ENCODE measurements around the gene SLC6A7.
A peak's percentile ranks its signal among the peaks of the same experiment; 100 is the strongest.

The SLC6A7 gene

DNA sequence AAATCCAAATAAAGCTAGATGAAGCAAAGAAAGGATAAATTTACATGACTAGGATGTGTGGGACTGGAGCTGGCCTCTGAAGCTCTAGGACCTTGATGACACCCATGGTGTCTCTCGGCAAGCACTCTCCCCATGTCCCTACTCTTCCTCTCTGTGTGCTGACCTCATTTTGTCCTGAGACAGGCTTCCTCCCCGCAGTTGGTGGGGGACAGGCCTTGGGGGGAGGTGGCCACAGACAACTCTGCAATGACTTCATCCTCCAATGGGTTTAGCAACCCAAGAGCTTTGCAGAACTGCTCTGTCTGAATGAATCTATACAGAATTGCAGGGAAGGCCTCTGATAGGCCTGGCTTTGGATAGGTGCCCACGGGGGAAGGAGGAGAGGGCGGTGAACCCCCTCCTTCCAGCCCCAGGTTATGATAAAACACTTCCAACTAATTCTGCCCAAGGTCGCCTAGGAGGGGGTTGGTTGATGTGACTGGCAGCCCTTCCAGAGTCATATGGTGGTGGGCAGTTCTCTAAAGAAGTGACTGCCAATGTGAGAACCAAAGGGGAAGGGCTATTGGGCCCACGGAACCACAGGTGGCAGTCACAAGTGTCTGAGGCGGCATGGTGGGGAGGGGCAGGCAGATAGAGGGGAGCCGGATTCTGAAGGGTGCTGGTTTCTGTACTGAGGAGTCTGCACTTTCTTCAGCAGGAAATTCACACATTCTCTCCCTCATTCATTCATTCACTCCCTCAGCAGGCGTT is 6.0 kb downstream of the SLC6A7 start:
- DNase-seq, result no peak

DNA sequence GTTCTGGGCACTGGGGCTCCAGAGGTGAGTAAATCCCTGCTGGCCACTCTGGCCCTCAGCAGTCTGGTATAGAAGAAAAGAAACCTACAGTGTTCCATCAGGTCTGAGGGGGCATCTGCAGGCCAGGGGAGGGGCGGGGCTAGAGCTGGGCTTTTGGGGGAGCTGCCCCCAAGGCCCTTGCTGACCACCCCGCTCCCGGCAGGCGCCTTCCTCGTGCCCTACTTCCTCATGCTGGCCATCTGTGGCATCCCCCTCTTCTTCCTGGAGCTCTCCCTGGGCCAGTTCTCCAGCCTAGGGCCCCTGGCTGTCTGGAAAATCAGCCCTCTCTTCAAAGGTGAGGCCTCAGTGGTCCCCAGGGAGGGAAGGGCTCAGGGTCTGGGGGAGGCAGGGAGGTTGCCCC is 6.7 kb downstream of the SLC6A7 start:
- DNase-seq, result no peak

DNA sequence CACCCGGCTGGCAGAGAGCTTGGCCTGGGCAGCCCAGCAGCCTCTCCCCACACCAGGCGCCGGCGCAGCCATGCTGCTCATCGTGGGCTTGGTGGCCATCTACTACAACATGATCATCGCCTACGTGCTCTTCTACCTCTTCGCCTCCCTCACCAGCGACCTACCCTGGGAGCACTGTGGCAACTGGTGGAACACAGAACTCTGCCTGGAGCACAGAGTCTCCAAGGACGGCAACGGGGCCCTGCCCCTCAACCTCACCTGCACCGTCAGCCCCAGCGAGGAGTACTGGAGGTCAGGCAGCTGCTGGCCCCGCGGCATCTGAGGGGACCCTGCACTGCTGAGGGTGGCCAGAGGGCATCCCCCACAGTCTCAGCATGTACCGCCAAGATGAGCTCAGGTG is 7.1 kb downstream of the SLC6A7 start:
- DNase-seq, result no peak

DNA sequence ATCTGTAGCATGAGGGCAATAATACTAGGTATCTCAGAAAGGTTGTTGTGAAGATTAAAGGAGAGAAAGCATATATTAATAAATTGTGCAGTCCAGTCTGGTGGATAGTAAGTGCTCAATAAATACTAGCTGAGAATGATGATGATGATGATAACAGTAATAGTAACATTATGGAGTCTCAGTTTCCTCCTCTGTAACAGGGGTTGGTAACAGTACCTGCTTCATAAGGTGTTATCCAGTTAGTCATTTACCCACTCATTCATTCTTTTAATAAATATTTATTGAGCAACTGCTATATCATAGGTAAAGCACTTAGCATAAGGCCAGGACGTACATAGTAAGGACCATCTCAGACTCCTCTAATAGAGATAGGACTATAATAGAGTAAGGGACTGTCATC is 7.6 kb downstream of the SLC6A7 start:
- no peak for DNase-seq

DNA sequence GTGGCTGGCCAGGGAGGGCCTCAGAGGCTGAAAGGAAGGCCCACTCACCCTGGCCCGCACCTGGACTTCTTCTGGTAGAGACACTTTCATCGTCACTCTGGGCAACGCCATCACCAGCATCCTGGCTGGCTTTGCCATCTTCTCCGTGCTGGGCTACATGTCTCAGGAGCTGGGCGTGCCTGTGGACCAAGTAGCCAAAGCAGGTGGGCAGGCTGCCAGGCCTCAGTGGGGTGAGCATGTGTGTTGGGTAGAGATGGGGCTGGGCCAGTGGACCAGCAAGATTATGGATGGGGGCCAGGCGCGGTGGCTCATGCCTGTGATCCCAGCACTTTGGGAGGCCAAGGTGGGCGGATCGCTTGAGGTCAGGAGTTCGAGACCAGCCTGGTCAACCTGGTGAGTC is 12.6 kb downstream of the SLC6A7 start:
- no peak for DNase-seq

DNA sequence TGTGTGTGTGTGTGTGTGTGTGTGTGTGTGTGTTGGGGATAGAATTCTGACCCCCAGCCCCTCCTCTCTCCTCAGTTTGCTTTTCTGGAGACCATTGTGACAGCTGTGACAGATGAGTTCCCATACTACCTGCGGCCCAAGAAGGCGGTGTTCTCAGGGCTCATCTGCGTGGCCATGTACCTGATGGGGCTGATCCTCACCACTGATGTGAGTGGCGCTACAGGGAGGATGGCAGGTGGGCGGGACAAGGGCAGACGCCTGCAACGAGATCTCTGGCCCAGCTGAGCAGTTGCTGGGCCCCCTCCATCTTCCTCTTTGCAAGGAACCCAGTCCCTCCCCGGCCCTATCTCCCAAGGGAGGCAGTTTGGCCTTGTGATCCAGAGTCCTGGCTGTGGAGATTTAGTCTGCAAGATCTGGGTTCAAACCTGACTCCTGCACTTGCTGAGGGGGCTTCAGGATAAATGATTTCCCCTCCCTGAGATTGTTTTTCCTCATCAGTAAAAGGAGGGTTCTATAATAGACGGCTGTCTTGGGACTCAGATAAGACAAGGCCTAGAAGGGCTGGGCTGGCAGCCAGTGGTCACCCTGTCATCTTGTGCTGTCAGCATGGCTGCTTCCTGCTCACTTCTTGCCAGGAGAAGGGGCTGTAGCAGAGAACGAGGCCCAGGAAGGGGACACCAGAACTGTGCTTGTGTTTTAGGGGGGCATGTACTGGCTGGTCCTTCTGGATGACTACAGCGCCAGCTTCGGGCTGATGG is 14.1 kb downstream of the SLC6A7 start:
- no peak for DNase-seq

DNA sequence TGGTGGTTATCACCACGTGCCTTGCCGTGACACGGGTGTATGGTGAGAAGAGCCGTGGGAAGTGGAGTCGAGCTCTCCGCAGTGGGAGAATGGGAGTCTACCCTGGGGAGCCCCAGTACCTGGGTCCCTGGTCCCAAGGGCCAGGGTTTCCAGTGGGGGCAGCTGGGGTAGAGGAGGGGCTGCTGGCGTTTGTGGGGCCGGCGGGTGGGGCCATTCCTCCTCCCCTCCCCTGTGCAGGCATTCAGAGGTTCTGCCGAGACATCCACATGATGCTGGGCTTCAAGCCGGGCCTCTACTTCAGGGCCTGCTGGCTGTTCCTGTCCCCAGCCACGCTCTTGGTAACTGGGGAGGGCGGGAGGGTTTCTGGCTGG is 14.7 kb downstream of the SLC6A7 start:
- DNase-seq, result no peak

DNA sequence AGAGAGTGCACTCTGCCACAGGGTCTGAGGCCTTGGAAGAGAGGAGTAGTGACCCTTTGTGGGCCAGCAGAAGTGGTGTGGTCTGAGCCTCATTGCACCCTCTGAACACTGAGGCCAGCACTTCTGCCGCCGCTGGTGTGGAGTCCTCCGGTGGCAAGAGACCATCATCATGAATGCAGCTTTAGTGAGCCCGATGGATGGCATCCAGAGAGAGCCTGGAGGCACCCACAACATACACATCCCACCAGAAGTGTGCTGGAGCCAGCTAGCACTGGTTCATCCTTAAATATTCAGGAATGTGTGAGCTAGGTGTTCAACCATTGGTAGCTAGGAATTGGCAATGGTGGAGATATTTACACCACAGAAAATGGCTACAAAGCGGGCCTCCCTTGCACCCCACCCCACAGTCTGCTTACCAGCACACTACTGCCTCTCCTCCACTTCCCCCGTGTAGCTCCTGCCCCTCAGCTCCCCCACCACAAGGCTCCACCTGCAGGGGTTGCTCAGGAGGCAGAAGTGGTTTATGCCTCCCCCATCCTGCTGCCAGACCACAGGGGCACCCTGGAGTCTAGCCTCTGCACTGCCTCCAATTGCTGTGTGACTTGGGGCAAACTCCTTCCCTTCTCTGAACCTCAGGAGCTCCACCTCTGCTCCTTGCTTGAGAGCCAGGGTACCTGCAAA is 16.4 kb downstream of the SLC6A7 start:
- no peak for DNase-seq

DNA sequence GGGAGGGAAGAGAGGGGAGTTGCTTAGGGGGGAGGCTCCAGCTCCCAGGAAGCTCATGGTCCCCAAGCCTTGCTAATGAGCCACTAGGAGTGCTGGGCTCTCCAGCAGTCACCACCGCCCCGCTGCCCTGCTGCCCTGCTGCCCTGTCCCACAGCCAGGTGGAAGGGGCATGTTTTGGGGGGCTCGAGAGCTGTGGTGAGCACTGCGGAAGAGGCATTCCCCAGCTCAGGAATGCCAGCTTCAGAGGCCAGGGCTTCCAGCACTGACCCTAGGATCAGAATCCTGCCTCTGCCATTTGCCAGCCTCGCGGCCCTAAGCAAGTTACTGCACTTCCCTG is 16.9 kb downstream of the SLC6A7 start:
- no peak for DNase-seq

DNA sequence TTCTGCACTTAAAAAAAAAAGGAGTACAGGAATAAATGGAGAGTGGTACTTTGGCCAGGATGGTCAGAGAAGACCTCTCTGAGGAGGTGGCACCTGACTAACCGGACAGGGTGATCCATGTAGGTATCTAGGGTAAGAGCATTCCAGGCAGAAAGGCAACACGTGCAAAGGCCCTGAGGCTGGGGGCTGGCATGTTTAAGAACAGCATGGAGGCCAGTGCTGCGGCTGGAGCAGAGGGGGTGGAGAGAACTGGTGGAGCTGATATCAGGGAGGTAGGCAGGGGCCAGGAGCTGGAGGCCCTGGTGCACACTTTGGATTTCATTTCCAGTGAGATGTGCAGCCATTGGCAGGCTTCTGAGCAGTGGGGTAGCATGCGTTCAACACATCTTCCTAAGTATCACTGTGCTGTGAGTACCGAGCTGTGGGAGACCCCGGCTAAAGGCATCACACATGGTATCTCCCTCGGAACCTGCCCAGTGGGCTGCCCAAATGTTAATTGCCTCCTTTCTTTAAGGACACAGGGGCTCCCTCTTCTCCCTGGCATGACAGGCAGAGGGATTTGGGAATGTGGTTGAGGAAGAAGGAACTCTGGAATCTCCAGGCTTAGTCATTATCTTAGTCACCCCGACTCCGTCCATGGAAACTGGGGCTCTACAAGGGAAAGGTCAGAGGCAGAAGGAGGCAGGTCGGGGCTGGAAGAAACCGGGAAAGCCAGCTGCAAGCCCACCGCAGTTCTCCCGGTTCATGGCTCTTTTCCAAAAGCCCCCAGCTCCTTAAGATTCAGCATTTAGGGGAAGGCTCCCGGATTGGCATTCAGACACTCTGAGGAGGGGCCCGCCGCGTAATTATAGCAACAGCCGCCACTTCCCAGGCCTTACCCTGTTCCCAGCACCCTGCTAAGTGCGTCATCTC is 18.6 kb downstream of the SLC6A7 start:
- DNase-seq, result no peak

DNA sequence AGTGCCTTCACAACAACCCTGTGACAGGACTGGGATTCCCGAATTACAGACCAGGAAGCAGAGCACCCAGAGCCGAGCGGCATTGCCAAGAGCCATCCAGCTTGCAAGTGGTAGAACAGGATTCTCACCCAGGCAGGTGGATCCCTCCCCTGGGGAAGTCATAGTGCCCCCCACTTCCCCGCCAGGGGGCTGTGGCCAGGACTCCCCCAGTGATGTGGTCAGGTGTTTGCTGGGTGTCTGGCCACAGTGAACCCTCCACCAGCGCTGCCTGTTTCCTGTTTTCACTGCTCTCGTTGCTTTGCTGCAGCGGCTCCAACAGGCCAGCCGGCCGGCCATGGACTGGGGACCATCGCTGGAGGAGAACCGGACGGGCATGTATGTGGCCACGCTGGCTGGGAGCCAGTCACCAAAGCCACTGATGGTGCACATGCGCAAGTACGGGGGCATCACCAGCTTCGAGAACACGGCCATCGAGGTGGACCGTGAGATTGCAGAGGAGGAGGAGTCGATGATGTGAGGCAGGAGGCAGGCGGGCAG is 19.3 kb downstream of the SLC6A7 start:
- DNase-seq, result no peak

DNA sequence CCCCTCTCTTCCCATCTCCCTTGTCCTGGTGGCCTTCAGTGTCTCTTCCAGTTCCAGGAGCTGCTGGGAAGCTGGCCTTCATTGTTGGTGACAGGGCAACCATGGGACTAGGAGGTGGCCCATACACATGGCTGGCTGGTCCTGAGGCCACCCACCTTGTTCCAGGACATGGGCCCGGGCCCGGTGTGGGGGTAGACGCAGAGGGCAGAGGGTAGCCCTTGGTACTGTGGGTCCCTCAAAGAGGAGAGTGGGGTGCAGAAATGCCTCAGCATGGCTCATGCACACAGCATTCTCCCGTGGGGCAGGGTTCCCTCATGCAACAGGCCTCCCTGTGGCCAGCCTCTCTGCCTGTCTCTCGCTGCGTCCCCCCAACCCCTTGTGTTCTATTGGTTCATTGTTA is 20.8 kb downstream of the SLC6A7 start:
- no peak for DNase-seq

DNA sequence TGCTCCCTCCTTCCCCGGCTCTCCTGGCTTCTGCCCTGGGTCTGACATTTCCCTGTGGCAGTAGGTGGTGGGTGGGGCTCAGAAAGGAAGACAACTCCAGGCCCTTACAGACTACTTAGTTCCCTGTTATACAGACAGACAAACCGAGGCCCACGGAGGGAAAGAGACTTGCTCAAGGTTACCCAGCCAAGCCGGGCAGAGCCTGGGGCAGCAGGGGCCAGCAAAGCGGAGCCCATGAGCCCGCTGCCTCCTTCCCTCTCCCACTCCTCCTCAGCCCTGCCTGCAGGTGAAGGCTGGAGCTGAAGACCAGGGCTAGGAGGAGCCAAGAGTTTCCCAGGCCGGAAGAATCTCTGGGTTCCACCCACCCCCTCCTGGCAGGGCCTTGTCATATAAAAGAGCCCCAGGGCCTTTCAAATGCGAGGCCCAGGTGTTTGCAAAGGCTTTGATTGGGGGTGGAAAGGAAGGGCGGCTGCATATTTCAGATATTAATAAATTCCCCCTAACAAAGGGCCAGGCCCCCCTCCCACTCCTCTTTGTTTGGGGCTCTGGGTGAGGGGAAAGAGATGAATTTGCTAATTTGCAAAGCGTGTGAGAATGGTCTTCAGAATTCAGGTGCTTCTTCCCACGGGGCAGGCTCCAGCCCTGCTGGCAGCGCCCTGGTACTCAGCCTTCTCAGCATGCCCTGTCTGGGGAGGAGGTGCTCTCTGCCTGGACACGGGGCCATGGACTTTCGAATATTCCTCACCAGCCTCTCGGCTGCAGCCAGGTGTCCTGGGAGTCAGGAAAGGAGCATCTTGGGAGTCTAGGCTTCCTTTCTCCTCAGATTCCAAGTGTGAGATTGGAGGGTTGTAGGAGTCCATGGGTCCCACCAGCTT is 21.5 kb downstream of the SLC6A7 start:
- DNase-seq, result no peak

DNA sequence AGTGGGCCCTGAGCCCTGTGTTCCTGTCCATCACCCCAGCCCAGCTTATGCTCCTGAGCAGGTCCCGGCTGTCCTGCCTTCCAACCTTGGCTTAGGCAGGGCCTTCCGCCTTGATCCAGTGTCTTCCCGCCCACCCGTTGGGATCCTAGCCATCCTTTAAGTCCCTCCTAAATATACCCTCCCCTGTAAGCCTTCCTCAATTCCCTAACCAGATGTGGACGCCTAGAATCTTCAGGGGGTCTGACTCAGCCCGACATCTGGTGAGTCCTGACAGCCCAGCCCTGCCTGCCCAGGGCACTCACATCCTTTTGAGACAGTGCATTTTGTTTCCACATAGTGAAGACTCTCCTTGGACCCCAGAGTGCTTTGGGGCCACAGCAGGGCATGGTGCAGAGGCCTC is 23.7 kb downstream of the SLC6A7 start:
- DNase-seq, result no peak

DNA sequence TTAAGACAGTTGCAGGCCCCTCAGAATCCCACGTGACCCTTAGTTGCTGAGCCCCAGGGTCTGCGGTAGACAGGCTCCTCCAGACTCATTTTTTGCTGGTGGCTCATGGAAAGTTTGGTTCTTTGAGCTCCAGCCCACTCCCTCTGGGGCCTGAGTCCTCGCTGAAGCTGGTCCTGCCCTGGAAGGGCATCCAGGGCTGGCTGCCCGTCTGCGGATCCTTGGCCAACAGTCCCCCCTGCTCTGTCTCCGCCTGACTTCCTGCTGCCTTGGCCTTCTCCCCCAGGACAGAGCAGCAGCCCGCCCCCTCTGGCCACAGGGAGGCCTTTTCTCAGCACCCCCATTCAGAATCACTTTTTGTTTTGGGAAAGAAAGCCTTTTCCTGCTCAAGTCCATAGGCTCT is 24.4 kb downstream of the SLC6A7 start:
- DNase-seq, result no peak

DNA sequence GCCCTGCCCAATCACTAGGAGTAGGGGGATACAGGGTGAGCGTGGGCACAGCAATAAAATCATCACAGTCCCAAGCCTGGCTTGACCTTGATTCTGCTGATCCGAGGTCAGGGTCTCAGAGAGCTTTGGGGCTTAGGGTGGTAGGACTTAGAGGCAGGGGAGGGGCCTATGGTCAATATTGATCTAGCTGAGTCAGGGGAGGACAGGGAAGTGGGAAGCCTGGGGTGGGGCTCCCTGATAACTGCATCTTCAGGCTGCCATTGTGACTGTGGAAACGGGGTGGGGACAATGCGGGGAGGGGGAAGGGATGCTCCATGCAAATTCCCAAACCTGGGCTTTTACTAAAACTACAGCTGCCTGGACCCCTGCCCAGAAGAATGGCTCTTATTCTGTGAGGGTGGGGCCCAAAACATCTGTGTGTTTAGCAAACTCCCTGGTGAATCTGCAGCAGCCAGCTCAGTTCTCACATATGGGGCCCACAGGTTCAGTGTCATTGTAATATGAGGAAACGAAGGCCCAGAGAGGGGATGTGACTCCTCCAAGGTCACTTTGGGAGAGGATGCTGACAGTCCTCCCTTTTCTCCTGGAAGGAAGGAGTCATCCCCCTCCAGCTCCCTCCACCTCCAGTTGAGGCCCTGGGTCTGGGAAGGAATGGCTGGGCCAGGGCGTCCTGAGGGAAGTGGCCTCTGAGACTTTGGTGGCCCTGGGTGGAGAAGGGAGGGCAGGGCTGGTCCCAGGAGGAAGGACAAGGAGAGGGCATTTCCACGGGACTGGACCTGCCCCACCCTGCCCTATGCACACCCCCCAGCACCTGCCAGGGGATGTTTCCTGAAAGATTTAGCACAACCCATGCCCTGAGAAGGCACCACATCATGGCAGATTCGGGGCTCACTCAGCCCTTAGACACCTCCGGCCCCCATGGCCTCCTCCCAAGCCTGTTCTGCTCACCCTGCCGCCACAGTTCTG is 26.4 kb downstream of the SLC6A7 start:
- DNase-seq, result no peak

DNA sequence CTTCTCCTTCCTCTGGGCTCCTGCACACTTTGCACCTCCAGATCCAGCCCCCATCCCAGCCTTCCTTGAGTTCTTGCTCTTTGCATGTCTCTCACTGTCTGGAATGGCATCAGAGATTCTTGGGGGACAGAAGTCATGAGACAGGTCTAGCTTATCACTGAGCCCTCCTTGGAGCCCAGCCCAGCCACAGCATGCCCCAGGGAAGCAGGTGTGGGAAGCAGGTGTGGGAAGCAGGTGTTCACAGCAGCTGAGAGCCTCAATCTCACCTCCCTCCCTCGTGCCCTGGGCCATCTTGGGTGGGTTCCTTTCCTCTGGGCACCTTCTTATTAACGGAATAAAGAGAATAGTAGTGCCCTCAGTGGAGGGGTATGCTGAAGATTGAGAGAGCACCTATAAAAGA is 27.2 kb downstream of the SLC6A7 start:
- DNase-seq, result no peak

DNA sequence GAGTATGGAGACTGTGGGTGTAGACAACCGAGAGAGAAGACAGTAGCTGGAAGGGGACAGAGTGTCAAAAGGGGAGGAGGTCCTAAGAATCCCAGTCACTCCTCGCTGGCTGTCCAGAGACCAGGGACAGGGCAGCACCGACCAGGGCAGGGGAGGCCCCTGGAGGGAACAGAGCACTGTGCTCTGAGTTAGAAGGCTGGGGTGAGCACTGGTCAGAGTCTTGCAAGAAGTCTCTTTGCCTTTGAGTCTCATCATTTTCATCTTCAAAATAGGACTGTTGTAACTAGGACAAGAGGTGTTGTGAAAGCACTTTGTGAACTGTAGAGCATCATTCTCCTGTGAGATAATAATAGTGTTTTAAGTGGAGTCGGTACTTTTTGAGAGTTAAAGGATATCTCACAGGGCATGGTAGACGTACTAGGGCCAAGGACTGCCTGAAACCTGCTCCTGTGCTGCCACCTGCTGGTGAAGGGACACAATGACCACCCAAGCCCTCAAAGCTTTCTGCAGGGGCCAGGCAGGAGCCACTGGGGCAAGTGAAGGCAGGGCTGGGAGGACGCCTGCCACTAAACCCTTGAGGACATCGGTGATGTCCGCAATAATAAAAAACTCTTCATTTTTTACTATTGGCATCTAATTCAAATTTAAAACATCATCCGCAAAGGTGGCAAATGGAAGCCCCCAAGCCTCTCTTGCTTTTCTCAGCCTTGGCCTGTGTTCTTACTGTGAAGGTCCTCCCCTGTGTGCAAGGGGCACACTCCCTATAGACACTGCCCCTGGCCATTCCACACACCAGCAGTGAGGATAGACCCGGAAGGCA is 28.2 kb downstream of the SLC6A7 start:
- peak; percentile 64 for DNase-seq

DNA sequence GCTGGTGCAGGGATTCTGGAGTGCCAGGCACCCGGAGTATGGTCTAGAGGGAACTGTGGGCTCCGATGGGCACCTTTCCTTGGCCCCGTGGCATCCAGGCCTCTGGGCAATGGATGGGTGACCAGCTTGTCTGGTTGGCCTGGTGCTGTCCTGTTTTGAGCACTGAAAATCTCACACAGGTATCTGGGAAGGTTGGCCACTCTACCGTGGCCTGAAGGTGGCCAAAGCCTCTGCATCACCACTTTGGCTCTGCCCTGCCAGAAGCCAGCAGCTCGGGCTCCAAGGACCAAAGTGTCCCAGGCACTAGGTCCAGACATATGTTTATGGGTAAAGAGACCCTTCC is 28.8 kb downstream of the SLC6A7 start:
- DNase-seq, result no peak

DNA sequence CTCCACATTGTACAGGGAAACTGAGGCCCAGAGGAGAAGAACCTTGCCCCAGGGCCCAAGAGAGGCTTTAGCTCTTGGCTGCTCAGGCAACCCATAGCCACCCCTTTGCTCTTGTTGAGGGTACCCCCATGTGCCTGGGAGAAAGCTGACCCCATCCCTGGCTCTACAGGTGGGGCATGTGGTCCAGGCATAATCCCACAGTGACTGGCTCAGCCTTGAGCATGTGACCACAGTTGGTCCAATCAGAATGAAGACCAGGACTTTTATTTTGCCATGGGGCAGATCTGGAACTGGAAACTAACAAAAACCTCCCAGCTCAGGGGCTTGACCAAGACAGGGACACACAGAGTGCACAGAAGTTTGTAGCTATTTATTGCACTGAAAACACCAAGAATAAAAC is 29.3 kb downstream of the SLC6A7 start:
- DNase-seq, result no peak

Data from T1000 (cell line).